ACC112 (cell line): Measurements from ENCODE around the gene HDAC2.
A peak's percentile ranks its signal among the peaks of the same experiment; 100 is the strongest.
"Not testable (repeated sequence)": the region's sequence is repeated elsewhere in the genome, so short reads cannot be mapped to it uniquely, and the experiment has no call there.

Experiments used
- H2AFZ ChIP-seq: fragments of 200-600 bp; sonication (generic); one replicate; pipeline ENCODE4 v1.6.0; 2017; ENCODE audit warnings: antibody characterized with exemption, low read length; ENCODE audit not compliant: unreplicated experiment
- H3K27ac ChIP-seq: fragments of 200-600 bp; sonication (generic); 2 replicates; pipeline ENCODE4 v1.5.1; 2014; ENCODE audit warnings: low read depth, mild to moderate bottlenecking, antibody characterized with exemption, low read length, moderate library complexity
- H3K27me3 ChIP-seq: fragments of 200-600 bp; sonication (generic); 2 replicates; pipeline ENCODE4 v1.6.1; 2014; ENCODE audit warnings: mild to moderate bottlenecking, antibody characterized with exemption, low read length, moderate library complexity, mixed read lengths; ENCODE audit not compliant: insufficient read depth
- H3K36me3 ChIP-seq: fragments of 200-600 bp; sonication (generic); 2 replicates; pipeline ENCODE4 v1.6.1; 2016; ENCODE audit warnings: mild to moderate bottlenecking, antibody characterized with exemption, low read length, moderate library complexity, mixed read lengths; ENCODE audit not compliant: insufficient read depth
- H3K4me1 ChIP-seq: fragments of 200-600 bp; sonication (generic); one replicate; pipeline ENCODE4 v1.6.1; 2016; ENCODE audit warnings: low read length, mixed read lengths; ENCODE audit not compliant: insufficient read depth, unreplicated experiment, control insufficient read depth
- H3K4me3 ChIP-seq: fragments of 200-600 bp; sonication (generic); 2 replicates; pipeline ENCODE4 v1.5.1; 2014; ENCODE audit warnings: mild to moderate bottlenecking, low read depth, low read length
- H3K79me2 ChIP-seq: fragments of 200-600 bp; sonication (generic); one replicate; pipeline ENCODE4 v1.6.0; 2016; ENCODE audit warnings: low read length; ENCODE audit not compliant: control insufficient read depth, unreplicated experiment, insufficient read depth

HDAC2 gene

GRCh38 chr6:113920663-113921267 lies 50.2 kb downstream of the HDAC2 start:
- H3K36me3 ChIP-seq, result no peaks in the 10 kb centered on the region
- H3K27me3 ChIP-seq, result no peaks in the 10 kb centered on the region
- H3K4me3 ChIP-seq, result no peak overlapping the region
- H3K27ac ChIP-seq, result no peak overlapping the region
- H2AFZ ChIP-seq, result peak overlapping the region; percentile 25
- H3K79me2 ChIP-seq, result no peaks in the 10 kb centered on the region
- H3K4me1 ChIP-seq, result peaks cover 4% of the 10 kb centered on the region

GRCh38 chr6:113910285-113910684 lies 60.7 kb downstream of the HDAC2 start:
- not testable (repeated sequence) for H3K4me3 ChIP-seq, H3K79me2 ChIP-seq, H3K36me3 ChIP-seq, H2AFZ ChIP-seq, H3K27me3 ChIP-seq, H3K4me1 ChIP-seq, H3K27ac ChIP-seq

GRCh38 chr6:113909224-113909856 lies 61.6 kb downstream of the HDAC2 start:
- no peaks in the 10 kb centered on the region for H3K79me2 ChIP-seq
- 0 out of 2 replicates have a peak overlapping the region, but pooled peaks have one; percentile 29 for H3K4me3 ChIP-seq
- no peak overlapping the region for H3K27ac ChIP-seq
- H3K27me3 ChIP-seq, result no peaks in the 10 kb centered on the region
- H2AFZ ChIP-seq, result peak overlapping the region; percentile 35
- no peaks in the 10 kb centered on the region for H3K4me1 ChIP-seq
- H3K36me3 ChIP-seq, result no peaks in the 10 kb centered on the region

- Histone ChIP-seq H3K4me1 (no peaks in the 10 kb centered on the region), H3K36me3 (no peaks in the 10 kb centered on the region)
Observed at GRCh38 chr6:113908801-113909200, 62.1 kb downstream of the HDAC2 start.

GRCh38 chr6:113907102-113907815 lies 63.7 kb downstream of the HDAC2 start:
- H3K36me3 ChIP-seq, result no peaks in the 10 kb centered on the region
- H3K4me1 ChIP-seq, result no peaks in the 10 kb centered on the region
- no peak overlapping the region for H3K4me3 ChIP-seq
- H3K27me3 ChIP-seq, result no peaks in the 10 kb centered on the region
- H3K27ac ChIP-seq, result no peak overlapping the region
- no peaks in the 10 kb centered on the region for H3K79me2 ChIP-seq
- H2AFZ ChIP-seq, result no peak overlapping the region

More at GRCh38 chr6:113908801-113909200, 62.1 kb downstream of the HDAC2 start:
- Histone ChIP-seq H3K4me3 (0 out of 2 replicates have a peak overlapping the region, but pooled peaks have one; percentile 29), H2AFZ (peak overlapping the region; percentile 35), H3K27me3 (no peaks in the 10 kb centered on the region), H3K27ac (no peak overlapping the region), H3K79me2 (no peaks in the 10 kb centered on the region)

GRCh38 chr6:113903666-113904330 lies 67.2 kb downstream of the HDAC2 start:
- Histone ChIP-seq H3K4me3 (no peak overlapping the region), H3K27me3 (no peaks in the 10 kb centered on the region), H2AFZ (no peak overlapping the region), H3K4me1 (no peaks in the 10 kb centered on the region), H3K79me2 (no peaks in the 10 kb centered on the region), H3K36me3 (no peaks in the 10 kb centered on the region), H3K27ac (no peak overlapping the region)

- H3K27ac ChIP-seq, result no peak overlapping the region
- H3K36me3 ChIP-seq, result no peaks in the 10 kb centered on the region
- H3K79me2 ChIP-seq, result no peaks in the 10 kb centered on the region
- H3K4me1 ChIP-seq, result no peaks in the 10 kb centered on the region
- no peaks in the 10 kb centered on the region for H3K27me3 ChIP-seq
- H3K4me3 ChIP-seq, result no peak overlapping the region
- no peak overlapping the region for H2AFZ ChIP-seq
Observed at GRCh38 chr6:113901482-113901881, 69.5 kb downstream of the HDAC2 start.

GRCh38 chr6:113894712-113895674 lies 76.0 kb downstream of the HDAC2 start:
- H3K36me3 ChIP-seq, result no peaks in the 10 kb centered on the region
- H2AFZ ChIP-seq, result no peak overlapping the region
- no peak overlapping the region for H3K4me3 ChIP-seq
- H3K27me3 ChIP-seq, result no peaks in the 10 kb centered on the region
- no peak overlapping the region for H3K27ac ChIP-seq
- no peaks in the 10 kb centered on the region for H3K79me2 ChIP-seq
- H3K4me1 ChIP-seq, result peaks cover 3% of the 10 kb centered on the region

GRCh38 chr6:113893866-113894265 lies 77.1 kb downstream of the HDAC2 start:
- H3K36me3 ChIP-seq, result no peaks in the 10 kb centered on the region
- peaks cover 3% of the 10 kb centered on the region for H3K4me1 ChIP-seq
- H3K79me2 ChIP-seq, result no peaks in the 10 kb centered on the region
- H3K4me3 ChIP-seq, result no peak overlapping the region
- no peak overlapping the region for H2AFZ ChIP-seq
- H3K27ac ChIP-seq, result 0 out of 2 replicates have a peak overlapping the region, but pooled peaks have one; percentile 16
- H3K27me3 ChIP-seq, result no peaks in the 10 kb centered on the region

- no peaks in the 10 kb centered on the region for H3K36me3 ChIP-seq
Observed at GRCh38 chr6:113893451-113893850, 77.5 kb downstream of the HDAC2 start.

More at GRCh38 chr6:113893451-113893850, 77.5 kb downstream of the HDAC2 start:
- Histone ChIP-seq H3K79me2 (no peaks in the 10 kb centered on the region), H3K4me1 (peaks cover 3% of the 10 kb centered on the region), H2AFZ (no peak overlapping the region), H3K4me3 (no peak overlapping the region), H3K27ac (0 out of 2 replicates have a peak overlapping the region, but pooled peaks have one; percentile 16), H3K27me3 (no peaks in the 10 kb centered on the region)
